Mammary epithelial cell (primary cell): ENCODE results near the gene PPRC1.

Experiments used
- EZH2 ChIP-seq: IDR thresholded peaks from 2 replicates; pipeline ENCODE4 v1.6.1; 2012; ENCODE audit warnings: low read length, inconsistent platforms, borderline replicate concordance
- TF ChIP-seq, protein P1 (sequence below), 2 donors: IDR thresholded peaks in 1 of 2; conservative IDR thresholded peaks in 1 of 2; 2 replicates each; pipeline ENCODE4 v1.5.1; 2011 to 2012; ENCODE audit warnings: inconsistent platforms in 2 of 2, low read length in 2 of 2, mild to moderate bottlenecking in 2 of 2, control low read depth in 1 of 2, low read depth in 1 of 2; ENCODE audit not compliant: insufficient read depth in 1 of 2; ENCODE audit errors: extremely low read depth in 1 of 2

DNA sequence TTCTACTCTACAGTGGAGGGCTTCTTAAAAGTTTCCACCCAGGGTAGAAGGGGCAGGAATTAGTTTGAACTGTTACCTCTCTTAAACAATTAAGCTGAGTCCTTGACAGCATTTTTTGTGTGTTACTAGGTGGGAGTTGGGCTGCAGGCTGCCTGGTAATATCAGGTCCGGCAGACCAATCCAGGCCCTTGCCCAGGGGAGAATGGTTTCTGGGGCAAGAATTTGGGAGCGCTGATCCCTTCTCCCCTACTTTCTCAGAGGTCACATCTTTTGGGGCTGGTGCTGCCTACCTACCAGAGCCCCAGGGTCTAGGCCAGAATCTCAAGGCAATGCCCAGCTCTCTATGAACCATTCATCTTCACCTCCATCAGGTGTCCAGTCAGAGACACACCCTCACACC is 1.6 kb downstream of the PPRC1 start:
- TF ChIP-seq, protein P1, sequence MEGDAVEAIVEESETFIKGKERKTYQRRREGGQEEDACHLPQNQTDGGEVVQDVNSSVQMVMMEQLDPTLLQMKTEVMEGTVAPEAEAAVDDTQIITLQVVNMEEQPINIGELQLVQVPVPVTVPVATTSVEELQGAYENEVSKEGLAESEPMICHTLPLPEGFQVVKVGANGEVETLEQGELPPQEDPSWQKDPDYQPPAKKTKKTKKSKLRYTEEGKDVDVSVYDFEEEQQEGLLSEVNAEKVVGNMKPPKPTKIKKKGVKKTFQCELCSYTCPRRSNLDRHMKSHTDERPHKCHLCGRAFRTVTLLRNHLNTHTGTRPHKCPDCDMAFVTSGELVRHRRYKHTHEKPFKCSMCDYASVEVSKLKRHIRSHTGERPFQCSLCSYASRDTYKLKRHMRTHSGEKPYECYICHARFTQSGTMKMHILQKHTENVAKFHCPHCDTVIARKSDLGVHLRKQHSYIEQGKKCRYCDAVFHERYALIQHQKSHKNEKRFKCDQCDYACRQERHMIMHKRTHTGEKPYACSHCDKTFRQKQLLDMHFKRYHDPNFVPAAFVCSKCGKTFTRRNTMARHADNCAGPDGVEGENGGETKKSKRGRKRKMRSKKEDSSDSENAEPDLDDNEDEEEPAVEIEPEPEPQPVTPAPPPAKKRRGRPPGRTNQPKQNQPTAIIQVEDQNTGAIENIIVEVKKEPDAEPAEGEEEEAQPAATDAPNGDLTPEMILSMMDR (conservative IDR thresholded peaks at IDR 0.05 in 1 of 2, IDR thresholded peaks at IDR 0.05 in 1 of 2; ENCODE audit: extremely low read depth in 1 of 2, insufficient read depth in 1 of 2, low read depth in 1 of 2, low read length in 2 of 2): no peak
- no peak for TF ChIP-seq EZH2
